ENCODE measurements around the gene UVRAG. TPM values are rescaled to one million over a fixed set of nuclear protein-coding genes. Genes with fewer than 3 reads are reported as not detected.

Gene UVRAG
- polyA plus RNA-seq, 1 donor (not counting 4 experiments of a cell fraction or from before 2014, with no cell fraction given) = 11.9 TPM

DNA sequence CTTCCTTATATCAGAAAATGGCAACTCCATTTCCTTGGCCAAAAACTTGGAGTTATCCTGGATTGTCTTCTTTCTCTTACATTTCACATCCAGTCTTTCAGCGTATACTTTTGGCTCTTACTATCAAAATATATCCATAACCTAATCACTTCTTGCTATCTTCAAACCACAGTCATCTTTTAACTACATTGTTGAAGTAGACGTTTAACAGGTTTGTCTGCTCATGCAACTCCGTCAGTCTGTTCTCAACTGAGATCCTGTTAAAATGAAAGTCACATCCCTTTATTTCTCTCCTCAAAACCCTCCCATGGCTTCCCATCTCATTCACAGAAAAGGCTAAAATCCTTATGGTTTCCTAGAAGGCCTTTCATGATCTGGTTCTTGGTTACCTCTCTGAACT, 41.9 kb downstream of the UVRAG start:
- TF ChIP-seq EZH2 (IDR thresholded peaks at IDR 0.05; ENCODE audit: low read length) = no peak
- TF ChIP-seq, protein P1, sequence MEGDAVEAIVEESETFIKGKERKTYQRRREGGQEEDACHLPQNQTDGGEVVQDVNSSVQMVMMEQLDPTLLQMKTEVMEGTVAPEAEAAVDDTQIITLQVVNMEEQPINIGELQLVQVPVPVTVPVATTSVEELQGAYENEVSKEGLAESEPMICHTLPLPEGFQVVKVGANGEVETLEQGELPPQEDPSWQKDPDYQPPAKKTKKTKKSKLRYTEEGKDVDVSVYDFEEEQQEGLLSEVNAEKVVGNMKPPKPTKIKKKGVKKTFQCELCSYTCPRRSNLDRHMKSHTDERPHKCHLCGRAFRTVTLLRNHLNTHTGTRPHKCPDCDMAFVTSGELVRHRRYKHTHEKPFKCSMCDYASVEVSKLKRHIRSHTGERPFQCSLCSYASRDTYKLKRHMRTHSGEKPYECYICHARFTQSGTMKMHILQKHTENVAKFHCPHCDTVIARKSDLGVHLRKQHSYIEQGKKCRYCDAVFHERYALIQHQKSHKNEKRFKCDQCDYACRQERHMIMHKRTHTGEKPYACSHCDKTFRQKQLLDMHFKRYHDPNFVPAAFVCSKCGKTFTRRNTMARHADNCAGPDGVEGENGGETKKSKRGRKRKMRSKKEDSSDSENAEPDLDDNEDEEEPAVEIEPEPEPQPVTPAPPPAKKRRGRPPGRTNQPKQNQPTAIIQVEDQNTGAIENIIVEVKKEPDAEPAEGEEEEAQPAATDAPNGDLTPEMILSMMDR (optimal IDR thresholded peaks at IDR 0.05 in 1 of 3, IDR thresholded peaks at IDR 0.05 in 1 of 3, conservative IDR thresholded peaks at IDR 0.05 in 1 of 3; ENCODE audit: extremely low read depth in 1 of 3, insufficient read depth in 2 of 3, low read length in 3 of 3) = no peak
- no peak overlapping the region for H3K4me2 ChIP-seq (ENCODE audit: control insufficient read depth, extremely low read depth, insufficient read depth, low read depth, low read length)
- dilution Hi-C loops (cut with MboI; ENCODE audit: extremely low pct_ligation_motif_present, low sequenced_read_pairs) = no loop called here

DNA sequence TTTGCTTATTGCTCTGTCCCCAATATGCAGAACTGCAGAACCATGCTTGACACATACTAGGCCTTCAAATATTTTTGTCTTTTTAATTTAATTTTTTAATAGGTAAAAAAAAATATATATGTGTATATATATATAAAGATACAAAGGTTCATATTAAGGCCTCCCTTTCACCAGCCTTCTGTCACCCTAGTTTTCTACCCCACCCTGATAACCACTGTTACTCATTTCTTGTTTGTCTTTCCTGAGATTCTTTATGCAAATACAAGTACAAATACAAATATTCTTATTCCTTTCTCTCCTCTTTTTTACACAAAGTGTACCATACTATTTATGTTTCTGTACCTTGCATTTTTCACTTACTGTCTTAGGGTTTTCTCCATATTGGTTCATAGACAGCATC, 43.0 kb downstream of the UVRAG start:
- no peak overlapping the region for H3K4me3 ChIP-seq (ENCODE audit: control insufficient read depth in 2 of 3, extremely low read depth in 1 of 3, insufficient read depth in 2 of 3, low read depth in 1 of 3, low read length in 3 of 3)
- no peaks in the 10 kb centered on the region for H4K20me1 ChIP-seq (ENCODE audit: control insufficient read depth, extremely low read depth, insufficient read depth, low read length)
- H3K27ac ChIP-seq (ENCODE audit: control insufficient read depth, insufficient read depth, low read length) = no peak overlapping the region
- no peak overlapping the region for H3K4me2 ChIP-seq (ENCODE audit: control insufficient read depth, extremely low read depth, insufficient read depth, low read depth, low read length)
- DNase-seq (ENCODE audit: low read depth, low spot score) (no peak), FAIRE-seq (no peak)
- TF ChIP-seq, protein P1 (optimal IDR thresholded peaks at IDR 0.05 in 1 of 3, IDR thresholded peaks at IDR 0.05 in 1 of 3, conservative IDR thresholded peaks at IDR 0.05 in 1 of 3; ENCODE audit: extremely low read depth in 1 of 3, insufficient read depth in 2 of 3, low read length in 3 of 3) = no peak
- TF ChIP-seq EZH2 (IDR thresholded peaks at IDR 0.05; ENCODE audit: low read length) = no peak
- peaks cover 6% of the 10 kb centered on the region for H3K4me1 ChIP-seq (ENCODE audit: control insufficient read depth, extremely low read depth, insufficient read depth, low read length)
- no peaks in the 10 kb centered on the region for H3K79me2 ChIP-seq (ENCODE audit: control insufficient read depth, insufficient read depth, low read length)
- no peaks in the 10 kb centered on the region for H3K9me3 ChIP-seq (ENCODE audit: control insufficient read depth, low read depth, low read length)
- no peak overlapping the region for H3K9ac ChIP-seq (ENCODE audit: control insufficient read depth, extremely low read depth, insufficient read depth, low read length)
- no peak overlapping the region for H2AFZ ChIP-seq (ENCODE audit: control insufficient read depth, low read length)
- H3K36me3 ChIP-seq (ENCODE audit: control insufficient read depth in 2 of 2, extremely low read depth in 1 of 2, insufficient read depth in 2 of 2, low read length in 2 of 2) = no peaks in the 10 kb centered on the region
- H3K9me1 ChIP-seq (ENCODE audit: control insufficient read depth, extremely low read depth, insufficient read depth, low read length) = no peaks in the 10 kb centered on the region
- no peaks in the 10 kb centered on the region for H3K27me3 ChIP-seq (ENCODE audit: control insufficient read depth, extremely low read depth, insufficient read depth, low read length)
- dilution Hi-C loops (cut with MboI; ENCODE audit: extremely low pct_ligation_motif_present, low sequenced_read_pairs) = no loop called here

More for the DNA sequence above, 41.9 kb downstream of the UVRAG start:
- FAIRE-seq (no peak), DNase-seq (ENCODE audit: low read depth, low spot score) (no peak)
- Histone ChIP-seq H3K27ac (ENCODE audit: control insufficient read depth, insufficient read depth, low read length) (no peak overlapping the region), H3K9me1 (ENCODE audit: control insufficient read depth, extremely low read depth, insufficient read depth, low read length) (no peaks in the 10 kb centered on the region), H3K36me3 (ENCODE audit: control insufficient read depth in 2 of 2, extremely low read depth in 1 of 2, insufficient read depth in 2 of 2, low read length in 2 of 2) (peaks cover 0 to 3% of the 10 kb centered on the region in 2 experiments), H3K9ac (ENCODE audit: control insufficient read depth, extremely low read depth, insufficient read depth, low read length) (no peak overlapping the region), H4K20me1 (ENCODE audit: control insufficient read depth, extremely low read depth, insufficient read depth, low read length) (no peaks in the 10 kb centered on the region), H3K27me3 (ENCODE audit: control insufficient read depth, extremely low read depth, insufficient read depth, low read length) (no peaks in the 10 kb centered on the region), H2AFZ (ENCODE audit: control insufficient read depth, low read length) (no peak overlapping the region), H3K9me3 (ENCODE audit: control insufficient read depth, low read depth, low read length) (no peaks in the 10 kb centered on the region), H3K4me1 (ENCODE audit: control insufficient read depth, extremely low read depth, insufficient read depth, low read length) (peaks cover 6% of the 10 kb centered on the region), H3K4me3 (ENCODE audit: control insufficient read depth in 2 of 3, extremely low read depth in 1 of 3, insufficient read depth in 2 of 3, low read depth in 1 of 3, low read length in 3 of 3) (no peak overlapping the region), H3K79me2 (ENCODE audit: control insufficient read depth, insufficient read depth, low read length) (no peaks in the 10 kb centered on the region)
